K562 (cell line): ENCODE results near the gene CHD2. TPM values are rescaled to one million over a fixed set of nuclear protein-coding genes. Genes with fewer than 3 reads are reported as not detected.

Experiments used
- ATAC-seq: fragments of 200-7000 bp; cut with Tn5 transposase; 3 replicates; pipeline ENCODE4 v1.9.1; 2020; ENCODE audit warnings: moderate library complexity
- BruUV-seq: library from RNA; stranded (reverse); fragments of 400-500 nt; replicated peaks from 2 replicates; lab custom pipeline; 2021; lab: Mats Ljungman, UMichigan
- CTCF ChIA-PET: fragments of 300-600 bp; formaldehyde crosslinking; extraction: SDS; loops from one replicate; lab custom pipeline; 2021; ENCODE audit warnings: low intra/inter-chr PET ratio; lab: Yijun Ruan, JAX
- POLR2A ChIA-PET: fragments of 300-600, 350-650 bp; sonication (Branson Sonifier 250); formaldehyde crosslinking; extraction: SDS; loops from one replicate; lab custom pipeline; 2021; ENCODE audit warnings: antibody characterized with exemption, inconsistent platforms; lab: Yijun Ruan, JAX
- DNase-seq, 4 experiments: peaks; one replicate each; pipeline versions ENCODE4 v3.0.0 to v3.0.0-alpha.2; 2011 to 2018; ENCODE audit warnings: low spot score in 3 of 4, mixed read lengths in 3 of 4; ENCODE audit errors: extremely low read depth in 1 of 4
- FAIRE-seq: peaks from 2 replicates; lab custom pipeline; 2011; peaks lifted over from hg19 to GRCh38; lab: Jason Lieb, UNC
- H2AFZ ChIP-seq: 2 replicates; pipeline ENCODE4 v1.6.0; 2011; ENCODE audit warnings: low read depth, low read length, control low read depth, inconsistent platforms
- H3K27ac ChIP-seq: fragments of 200-600 bp; 3 replicates; pipeline ENCODE4 v1.8.0; 2011; ENCODE audit warnings: low read depth, mild to moderate bottlenecking, control low read depth, inconsistent platforms, low read length, moderate library complexity, mixed read lengths; ENCODE audit errors: extremely low read depth
- H3K27me3 ChIP-seq, 2 experiments: fragments of 300-600 bp in 1 of 2; 2 replicates in 1 of 2; 3 replicates in 1 of 2; pipeline versions ENCODE4 v1.6.0 to v1.8.0; 2011; ENCODE audit warnings: inconsistent platforms in 2 of 2, low read length in 2 of 2, mild to moderate bottlenecking in 1 of 2, mixed read lengths in 1 of 2, moderate library complexity in 1 of 2; ENCODE audit not compliant: control insufficient read depth in 2 of 2, insufficient read depth in 2 of 2
- H3K36me3 ChIP-seq: fragments of 300-600 bp; 3 replicates; pipeline ENCODE4 v1.8.0; 2011; ENCODE audit warnings: mild to moderate bottlenecking, low read length, inconsistent platforms; ENCODE audit not compliant: control insufficient read depth, insufficient read depth
- H3K4me1 ChIP-seq, 2 experiments: fragments of 200-600 bp in 1 of 2; replicated peaks in 1 of 2; 2 replicates in 1 of 2; 3 replicates in 1 of 2; pipeline versions ENCODE4 v1.5.1 to v1.8.0; 2011; ENCODE audit warnings: inconsistent platforms in 2 of 2, low read length in 2 of 2, mild to moderate bottlenecking in 1 of 2, mixed read lengths in 1 of 2, moderate library complexity in 1 of 2; ENCODE audit not compliant: control insufficient read depth in 2 of 2, insufficient read depth in 2 of 2
- H3K4me2 ChIP-seq: 2 replicates; pipeline ENCODE4 v1.6.1; 2011; ENCODE audit warnings: low read length, control low read depth, inconsistent platforms, mixed read lengths; ENCODE audit not compliant: insufficient read depth
- H3K4me3 ChIP-seq: fragments of 200-600 bp; sonication (generic), shearing (Covaris generic); 2 replicates; pipeline ENCODE4 v1.5.1; 2016; ENCODE audit warnings: control low read depth, inconsistent platforms
- H3K79me2 ChIP-seq: fragments of 200-600 bp; 3 replicates; pipeline ENCODE4 v1.8.0; 2011; ENCODE audit warnings: low read length, inconsistent platforms; ENCODE audit not compliant: control insufficient read depth, insufficient read depth
- H3K9ac ChIP-seq, 2 experiments: 2 replicates each; pipeline versions ENCODE4 v1.6.0 to v1.6.1; 2011; ENCODE audit warnings: low read depth in 2 of 2, low read length in 2 of 2, control low read depth in 1 of 2, inconsistent platforms in 1 of 2, mild to moderate bottlenecking in 1 of 2, mixed read lengths in 1 of 2; ENCODE audit not compliant: insufficient read depth in 1 of 2
- H3K9me1 ChIP-seq: one replicate; pipeline ENCODE4 v1.6.0; 2011; ENCODE audit warnings: inconsistent platforms, mild to moderate bottlenecking, low read length, moderate library complexity; ENCODE audit not compliant: control insufficient read depth, insufficient read depth
- H3K9me3 ChIP-seq: replicated peaks from 2 replicates; pipeline ENCODE4 v1.5.1; 2011; ENCODE audit warnings: low read depth, low read length, inconsistent platforms; ENCODE audit not compliant: control insufficient read depth, insufficient read depth
- H4K20me1 ChIP-seq: replicated peaks from 2 replicates; pipeline ENCODE4 v1.6.1; 2011; ENCODE audit warnings: low read length, inconsistent platforms, mixed read lengths; ENCODE audit not compliant: control insufficient read depth, insufficient read depth
- BMI1 ChIP-seq: fragments of 150-350 bp; IDR thresholded peaks from 2 replicates; pipeline ENCODE4 v1.6.1; 2014; ENCODE audit warnings: low read length
- MLLT1 ChIP-seq, 2 experiments: fragments of 450-650 bp; IDR thresholded peaks; 2 replicates each; pipeline ENCODE4 v1.6.1; 2016
- POLR2AphosphoS5 ChIP-seq: IDR thresholded peaks from 2 replicates; pipeline ENCODE4 v1.6.1; 2011; ENCODE audit warnings: mild to moderate bottlenecking, low read depth, low read length, moderate library complexity; ENCODE audit not compliant: control insufficient read depth, insufficient read depth
- ZNF232 ChIP-seq: sonication (generic); formaldehyde crosslinking; IDR thresholded peaks from 2 replicates; pipeline ENCODE4 v1.8.0; 2022; ENCODE audit warnings: mild to moderate bottlenecking, missing genetic modification reagents
- WGBS: fragments of 100-300 bp; shearing (Covaris generic); methylation state at CpG from one replicate; pipeline ENCODE4 v1.1.6; 2016; ENCODE audit warnings: low coverage, mixed read lengths; ENCODE audit not compliant: insufficient coverage; ENCODE audit errors: missing lambda C conversion rate; 5-methylcytosine and 5-hydroxymethylcytosine counted together
- in situ Hi-C: fragments of 300-500 bp; cut with MboI; formaldehyde crosslinking; loops from 4 replicates; pipeline ENCODE4 v1.15.0; 2018; ENCODE audit warnings: inconsistent platforms, mixed read lengths
- intact Hi-C: fragments of 100-400 bp; cut with micrococcal nuclease; formaldehyde crosslinking; loops from 2 replicates; pipeline ENCODE4 v1.14.2; 2022
- polyA plus RNA-seq, 8 experiments: library from polyadenylated mRNA; depleted of rRNA in 4 of 8; stranded (reverse) in 5 of 8; unstranded in 3 of 8; fragments of >200 nt; fragmentation: Nextera tagmentation in 2 of 8; fragmentation: Illumina TruSeq in 1 of 8; extraction: Ambion mirVana in 2 of 8; extraction: Trizol in 1 of 8; gene quantifications; 2 replicates each; pipeline versions ENCODE4 v1.2.1 to v1.2.3, GENCODE V29; 2011 to 2014; ENCODE audit warnings: inconsistent platforms in 1 of 8, missing spikeins in 1 of 8
- total RNA-seq, 7 experiments: library from RNA; depleted of rRNA in 6 of 7; stranded (reverse); fragments of >200 nt in 6 of 7; fragmentation: Illumina TruSeq in 2 of 7; extraction: Trizol in 2 of 7; gene quantifications; 2 replicates each; pipeline versions ENCODE4 v1.2.1 to v1.2.3, GENCODE V29; 2011 to 2021; ENCODE audit warnings: low replicate concordance in 1 of 7

The CHD2 gene
- total and polyA plus RNA-seq, 9 of the 15 experiments (the other 6 are each of a cell fraction or from before 2014, with no cell fraction given): 38.9 to 70.8 (median 56.2) TPM

GRCh38 chr15:92886042-92886537 is 14.0 kb upstream of the CHD2 start:
- Histone ChIP-seq H3K79me2 (peaks cover 94% of the 10 kb centered on the region), H3K9me3 (no peaks in the 10 kb centered on the region), H2AFZ (no peak overlapping the region), H3K9ac (peak overlapping the region in 1 of 2 experiments; percentile 94; a peak in 2 of 4 replicates), H3K36me3 (peaks cover 72% of the 10 kb centered on the region), H3K4me2 (no peak overlapping the region), H3K4me1 (peaks cover 0 to 8% of the 10 kb centered on the region in 2 experiments; a peak in 3 of 5 replicates), H3K4me3 (peak overlapping the region; percentile 91; the same call in 1 of the 2 replicates), H3K27ac (no peak overlapping the region; the same call in 2 of the 3 replicates), H4K20me1 (no peaks in the 10 kb centered on the region), H3K9me1 (no peaks in the 10 kb centered on the region), H3K27me3 (no peaks in the 10 kb centered on the region)
- ChIA-PET CTCF (no interaction called here), POLR2A (interaction anchor here (0.9 to 9.6 kb wide), 6 partner anchors 8 to 122 kb away, joined by 3 to 110 read pairs (median 6); partner anchors contain the start of gene CHD2)
- 41% methylated on average over 2 of the region's 2 CpGs for WGBS
- in situ Hi-C loops: no loop called here
- TF ChIP-seq MLLT1 (IDR thresholded peaks at IDR 0.05) (peak in 1 of 2 experiments; percentile 11; a peak in 1 of 4 replicates), ZNF232 (CRISPR knock-in tag) (no peak), BMI1 (no peak), POLR2AphosphoS5 (0 out of 2 replicates have a peak, but pooled peaks have one; percentile 28)
- intact Hi-C loops: no loop called here
- DNase-seq (no peak), FAIRE-seq (no peak), ATAC-seq (no peak)
- no TSS peak for BruUV-seq
